Mammary epithelial cell (primary cell): ENCODE results near the gene ISCA2.

Experiments used
- CTCF ChIP-seq, 2 donors: IDR thresholded peaks in 1 of 2; conservative IDR thresholded peaks in 1 of 2; 2 replicates each; pipeline ENCODE4 v1.5.1; 2011 to 2012; ENCODE audit warnings: inconsistent platforms in 2 of 2, low read length in 2 of 2, mild to moderate bottlenecking in 2 of 2, control low read depth in 1 of 2, low read depth in 1 of 2; ENCODE audit not compliant: insufficient read depth in 1 of 2; ENCODE audit errors: extremely low read depth in 1 of 2
- EZH2 ChIP-seq: IDR thresholded peaks from 2 replicates; pipeline ENCODE4 v1.6.1; 2012; ENCODE audit warnings: low read length, inconsistent platforms, borderline replicate concordance

GRCh38 chr14:74528406-74528805 is 34.8 kb downstream of the ISCA2 start:
- TF ChIP-seq CTCF (conservative IDR thresholded peaks at IDR 0.05 in 1 of 2, IDR thresholded peaks at IDR 0.05 in 1 of 2; ENCODE audit: extremely low read depth in 1 of 2, insufficient read depth in 1 of 2, low read depth in 1 of 2, low read length in 2 of 2) (no peak), EZH2 (no peak)
